Measurements from ENCODE around the gene CSMD2.

Gene CSMD2

DNA sequence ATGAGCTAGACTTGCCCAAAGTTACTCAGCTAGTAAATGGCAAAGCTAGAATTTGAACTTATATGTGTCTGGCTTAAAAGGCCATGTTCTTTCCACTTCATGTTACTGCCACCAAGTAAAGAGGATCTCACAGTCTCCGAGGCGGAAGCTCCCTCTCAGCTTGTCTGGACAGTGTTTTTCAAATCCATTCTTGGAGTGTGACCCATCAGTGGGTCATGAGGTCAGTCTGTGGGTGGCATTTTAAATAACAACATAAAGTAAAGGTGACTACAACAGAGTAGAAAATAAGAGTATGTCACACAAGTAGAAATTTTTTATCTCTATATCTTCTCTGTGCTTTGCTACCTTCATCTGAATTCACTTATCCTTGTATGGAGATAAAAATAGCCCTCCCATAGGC, 304.4 kb downstream of the CSMD2 start:
- in situ Hi-C loops (cut with HindIII; ENCODE audit: low pct_ligation_motif_present, low pct_unique_long_range_greater_than_20kb, low sequenced_read_pairs) = no loop called here
- no peak for DNase-seq

DNA sequence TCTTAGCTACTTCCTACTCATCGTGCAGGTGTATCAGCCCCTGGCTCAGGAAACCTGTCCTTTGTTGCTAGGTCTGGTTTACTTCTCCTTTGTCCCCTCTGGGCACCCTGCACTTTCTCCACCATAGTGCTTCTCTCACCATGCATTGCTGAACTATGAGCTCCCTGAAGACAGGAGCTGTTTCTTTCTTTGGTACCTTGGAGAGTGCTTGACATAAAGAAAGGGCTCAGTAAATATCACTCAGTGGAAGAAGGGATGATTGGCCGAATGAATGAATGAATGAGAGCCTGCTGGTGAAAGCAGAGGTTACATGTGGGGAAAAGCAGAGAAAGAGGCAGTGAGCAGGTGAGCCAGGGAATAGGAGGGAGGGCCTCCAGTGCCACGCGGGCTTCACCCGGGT, 310.9 kb downstream of the CSMD2 start:
- in situ Hi-C loops (cut with HindIII; ENCODE audit: low pct_ligation_motif_present, low pct_unique_long_range_greater_than_20kb, low sequenced_read_pairs) = no loop called here
- no peak for DNase-seq

DNA sequence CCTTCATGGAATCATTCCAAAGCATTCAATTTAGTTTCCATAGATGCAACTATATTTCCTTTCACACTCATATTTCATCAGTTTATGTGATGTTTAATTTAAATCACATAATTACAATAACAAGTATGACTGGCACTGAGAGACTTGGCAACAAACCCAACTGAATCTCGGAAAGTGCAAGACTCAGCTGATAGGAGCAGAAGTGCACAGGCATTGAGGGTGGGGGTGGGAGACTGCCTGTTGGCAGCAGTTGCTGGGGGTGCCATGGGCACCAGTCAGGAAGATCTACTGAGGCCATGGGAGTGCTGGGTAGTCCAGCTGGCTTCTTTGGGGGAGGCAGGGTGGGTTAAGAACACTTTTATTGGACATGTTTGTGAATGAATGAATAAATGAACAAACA, 311.6 kb downstream of the CSMD2 start:
- no peak for DNase-seq
- in situ Hi-C loops (cut with HindIII; ENCODE audit: low pct_ligation_motif_present, low pct_unique_long_range_greater_than_20kb, low sequenced_read_pairs) = no loop called here

DNA sequence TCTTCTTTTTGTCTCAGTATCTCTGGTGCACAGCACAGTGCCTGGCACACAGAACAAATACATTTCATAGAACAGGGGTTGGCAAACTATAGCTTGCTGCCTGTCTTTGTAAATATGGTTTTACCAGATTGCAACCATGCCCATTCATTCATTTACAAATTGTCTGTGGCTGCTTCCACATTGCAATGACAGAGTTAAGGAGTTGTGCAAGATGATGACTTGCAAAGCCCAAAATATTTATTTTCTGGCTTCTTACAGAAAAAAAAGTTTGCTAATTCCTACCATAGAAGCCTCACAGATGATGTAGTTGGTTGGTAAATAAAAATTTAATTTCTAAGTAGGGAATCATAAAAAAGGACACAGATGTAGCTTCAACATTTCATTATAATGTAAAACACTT, 312.3 kb downstream of the CSMD2 start:
- in situ Hi-C loops (cut with HindIII; ENCODE audit: low pct_ligation_motif_present, low pct_unique_long_range_greater_than_20kb, low sequenced_read_pairs) = no loop called here
- DNase-seq = no peak

- in situ Hi-C loops (cut with HindIII; ENCODE audit: low pct_ligation_motif_present, low pct_unique_long_range_greater_than_20kb, low sequenced_read_pairs) = no loop called here
- no peak for DNase-seq
Observed at GRCh38 chr1:33850481-33850880, 314.5 kb downstream of the CSMD2 start.

DNA sequence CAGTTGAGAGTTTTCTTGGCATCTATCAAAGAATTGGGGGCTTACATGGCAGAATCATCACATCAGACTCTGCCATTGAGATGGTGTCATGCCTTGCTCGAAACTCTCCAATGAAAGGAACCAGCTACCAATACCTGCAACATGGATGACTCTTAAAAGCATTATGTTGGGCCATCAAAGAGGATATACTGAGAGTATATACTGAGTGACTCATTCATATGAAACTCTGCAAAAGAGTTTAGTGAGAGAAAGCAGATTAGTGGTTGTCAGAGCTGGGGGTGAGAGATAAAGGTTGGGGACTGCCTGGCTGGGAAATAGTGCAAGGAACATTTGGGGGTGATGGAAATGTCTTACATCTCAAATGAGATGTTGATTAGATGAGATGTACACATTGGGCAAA, 315.8 kb downstream of the CSMD2 start:
- DNase-seq = no peak
- in situ Hi-C loops (cut with HindIII; ENCODE audit: low pct_ligation_motif_present, low pct_unique_long_range_greater_than_20kb, low sequenced_read_pairs) = no loop called here

GRCh38 chr1:33848205-33848937, 316.7 kb downstream of the CSMD2 start:
- DNase-seq = no peak
- in situ Hi-C loops (cut with HindIII; ENCODE audit: low pct_ligation_motif_present, low pct_unique_long_range_greater_than_20kb, low sequenced_read_pairs) = no loop called here

GRCh38 chr1:33846861-33847260, 318.2 kb downstream of the CSMD2 start:
- in situ Hi-C loops (cut with HindIII; ENCODE audit: low pct_ligation_motif_present, low pct_unique_long_range_greater_than_20kb, low sequenced_read_pairs) = no loop called here
- no peak for DNase-seq

DNA sequence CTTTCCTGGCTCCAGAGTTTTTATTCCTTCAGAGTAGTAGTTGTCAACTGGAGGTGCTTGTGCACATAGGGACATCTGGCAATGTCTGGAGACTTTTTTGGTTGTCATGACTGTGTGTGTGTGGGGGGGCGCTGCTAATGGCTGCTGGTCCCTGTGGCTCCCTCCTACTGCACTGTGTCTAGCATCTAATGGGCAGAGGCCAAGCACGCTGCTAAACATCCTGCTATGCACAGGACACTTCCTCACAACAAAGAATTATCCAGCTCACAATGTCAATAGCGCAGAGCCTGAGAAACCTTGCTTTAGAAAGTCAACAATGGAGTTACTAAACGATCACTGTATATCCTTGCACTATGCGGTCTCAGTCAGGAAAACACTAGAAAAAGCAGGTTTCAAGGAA, 320.9 kb downstream of the CSMD2 start:
- in situ Hi-C loops (cut with HindIII; ENCODE audit: low pct_ligation_motif_present, low pct_unique_long_range_greater_than_20kb, low sequenced_read_pairs) = no loop called here

GRCh38 chr1:33842348-33842747, 322.7 kb downstream of the CSMD2 start:
- DNase-seq = no peak
- in situ Hi-C loops (cut with HindIII; ENCODE audit: low pct_ligation_motif_present, low pct_unique_long_range_greater_than_20kb, low sequenced_read_pairs) = no loop called here

More for the DNA sequence above, 320.9 kb downstream of the CSMD2 start:
- DNase-seq = no peak

DNA sequence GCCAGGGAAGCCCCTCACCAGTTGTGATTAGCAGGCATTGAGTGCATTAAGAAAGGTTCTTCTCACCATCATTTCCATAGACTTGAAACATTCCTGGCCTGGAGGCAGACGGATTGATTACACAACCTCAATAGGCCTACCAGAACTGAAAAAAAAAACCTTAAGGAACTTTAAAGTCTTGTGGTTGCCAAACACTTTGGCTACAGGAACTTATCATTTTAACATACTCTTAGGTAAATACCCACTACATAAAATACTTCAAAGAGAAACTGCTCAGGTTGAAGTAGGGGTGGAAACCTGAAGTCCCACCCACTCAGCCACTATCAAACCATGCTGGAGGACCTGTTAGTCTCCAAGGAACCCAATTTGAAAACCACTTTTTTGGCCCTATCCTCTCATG, 323.5 kb downstream of the CSMD2 start:
- no peak for DNase-seq
- in situ Hi-C loops (cut with HindIII; ENCODE audit: low pct_ligation_motif_present, low pct_unique_long_range_greater_than_20kb, low sequenced_read_pairs) = no loop called here

GRCh38 chr1:33837635-33838034, 327.4 kb downstream of the CSMD2 start:
- in situ Hi-C loops (cut with HindIII; ENCODE audit: low pct_ligation_motif_present, low pct_unique_long_range_greater_than_20kb, low sequenced_read_pairs) = no loop called here
- no peak for DNase-seq

- in situ Hi-C loops (cut with HindIII; ENCODE audit: low pct_ligation_motif_present, low pct_unique_long_range_greater_than_20kb, low sequenced_read_pairs) = no loop called here
- no peak for DNase-seq
Observed at GRCh38 chr1:33836911-33837310, 328.1 kb downstream of the CSMD2 start.

DNA sequence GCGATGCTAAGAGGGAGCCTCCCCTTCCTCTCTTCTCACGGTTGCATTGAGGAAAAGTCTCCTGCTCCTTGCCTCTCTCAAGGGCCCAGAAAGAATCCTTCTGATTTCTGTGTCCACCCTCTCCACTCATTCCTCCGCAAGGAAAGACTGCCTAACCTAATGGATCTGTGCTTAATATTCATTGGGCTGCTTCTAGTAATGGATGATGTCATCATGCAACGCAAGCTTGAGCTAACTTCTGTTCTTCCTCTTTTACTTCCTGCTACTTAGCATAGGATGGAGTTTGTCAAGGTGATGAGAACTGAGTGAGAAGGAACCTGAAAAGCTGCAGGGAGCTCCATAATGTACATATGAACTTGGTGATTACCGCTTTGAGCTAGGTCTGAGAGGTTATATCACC, 336.4 kb downstream of the CSMD2 start:
- no peak for DNase-seq
- in situ Hi-C loops (cut with HindIII; ENCODE audit: low pct_ligation_motif_present, low pct_unique_long_range_greater_than_20kb, low sequenced_read_pairs) = no loop called here

DNA sequence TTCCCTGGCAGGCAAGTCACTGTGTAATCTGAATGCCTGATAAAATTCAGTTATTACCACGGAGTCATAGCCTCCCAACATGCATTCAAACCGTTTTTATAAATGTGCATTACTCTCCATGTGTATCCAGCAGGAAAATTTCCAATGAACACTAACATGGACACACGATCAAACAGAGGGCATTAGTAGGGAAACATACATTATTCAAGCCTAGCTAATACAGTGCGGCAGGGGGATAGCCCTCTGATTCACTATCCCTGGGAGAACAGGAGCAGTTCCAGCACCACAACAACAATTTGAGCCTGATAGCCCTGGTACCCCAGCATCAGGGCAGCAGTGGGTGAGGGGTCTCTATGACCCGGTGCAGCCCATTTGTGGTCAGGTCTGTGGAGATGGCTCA, 337.0 kb downstream of the CSMD2 start:
- in situ Hi-C loops (cut with HindIII; ENCODE audit: low pct_ligation_motif_present, low pct_unique_long_range_greater_than_20kb, low sequenced_read_pairs) = no loop called here
- DNase-seq = no peak

GRCh38 chr1:33826711-33827110, 338.3 kb downstream of the CSMD2 start:
- in situ Hi-C loops (cut with HindIII; ENCODE audit: low pct_ligation_motif_present, low pct_unique_long_range_greater_than_20kb, low sequenced_read_pairs) = no loop called here
- no peak for DNase-seq

GRCh38 chr1:33826311-33826710, 338.7 kb downstream of the CSMD2 start:
- DNase-seq = no peak
- in situ Hi-C loops (cut with HindIII; ENCODE audit: low pct_ligation_motif_present, low pct_unique_long_range_greater_than_20kb, low sequenced_read_pairs) = no loop called here

GRCh38 chr1:33825506-33825905, 339.5 kb downstream of the CSMD2 start:
- in situ Hi-C loops (cut with HindIII; ENCODE audit: low pct_ligation_motif_present, low pct_unique_long_range_greater_than_20kb, low sequenced_read_pairs) = no loop called here
- no peak for DNase-seq

GRCh38 chr1:33824971-33825370, 340.1 kb downstream of the CSMD2 start:
- in situ Hi-C loops (cut with HindIII; ENCODE audit: low pct_ligation_motif_present, low pct_unique_long_range_greater_than_20kb, low sequenced_read_pairs) = no loop called here
- DNase-seq = no peak

- in situ Hi-C loops (cut with HindIII; ENCODE audit: low pct_ligation_motif_present, low pct_unique_long_range_greater_than_20kb, low sequenced_read_pairs) = no loop called here
Observed at GRCh38 chr1:33824321-33824720, 340.7 kb downstream of the CSMD2 start.

GRCh38 chr1:33823830-33824229, 341.2 kb downstream of the CSMD2 start:
- no peak for DNase-seq
- in situ Hi-C loops (cut with HindIII; ENCODE audit: low pct_ligation_motif_present, low pct_unique_long_range_greater_than_20kb, low sequenced_read_pairs) = no loop called here

More at GRCh38 chr1:33824321-33824720, 340.7 kb downstream of the CSMD2 start:
- no peak for DNase-seq
